Hair follicular keratinocyte (primary cell): ENCODE data around the gene CATSPERD. TPM values are rescaled to one million over a fixed set of nuclear protein-coding genes. Genes with fewer than 3 reads are reported as not detected.

Experiments
- total RNA-seq: library from RNA; depleted of rRNA; stranded (reverse); fragments of >200 nt; gene quantifications from 2 replicates; pipeline ENCODE4 v1.2.3, GENCODE V29; 2015

The CATSPERD gene
- total RNA-seq = not detected in 2 replicates

GRCh38 chr19:5719961-5720790 is at the start of gene CATSPERD, which contains the start of gene LONP1:
Gene CATSPERD, plus strand, starts transcription at chr19:5720637. Its CDS starts 101 bp downstream, at chr19:5720738.
Gene LONP1, minus strand, starts transcription at chr19:5720146. Its CDS starts 14 bp downstream, at chr19:5720132.

GRCh38 chr19:5680437-5681368 is 39.7 kb upstream of the CATSPERD start, which contains the start of the genes HSD11B1L and MICOS13:
Gene HSD11B1L, plus strand, starts transcription at chr19:5681027. Its CDS starts 3,806 bp downstream, at chr19:5684833.
Gene MICOS13, minus strand, starts transcription at chr19:5680516. Its CDS starts 30 bp downstream, at chr19:5680486.

GRCh38 chr19:5690125-5690954 is 30.1 kb upstream of the CATSPERD start, which contains the start of gene RPL36:
Gene RPL36, plus strand, starts transcription at chr19:5690295. Its CDS starts 213 bp downstream, at chr19:5690508.

GRCh38 chr19:5784581-5785147 is 64.2 kb downstream of the CATSPERD start, which contains the start of gene PRR22:
Gene PRR22, minus strand, starts transcription at chr19:5784746. Its CDS starts 86 bp downstream, at chr19:5784660.

GRCh38 chr19:5790559-5791520 is 70.4 kb downstream of the CATSPERD start, which contains the start of gene DUS3L:
Gene DUS3L, minus strand, starts transcription at chr19:5791163. Its CDS starts 22 bp downstream, at chr19:5791141.

GRCh38 chr19:5804516-5805461 is 84.4 kb downstream of the CATSPERD start, which contains the start of gene NRTN:
Gene NRTN, plus strand, starts transcription at chr19:5805067. Its CDS starts 19,099 bp downstream, at chr19:5824166.

Other genes starting within 250 kb of the CATSPERD start
- 1.1 and 4.1 TPM in 2 replicates for gene TINCR, start 152.7 kb upstream of the CATSPERD start, total RNA-seq
- 7.7 and 11.3 TPM in 2 replicates for gene SAFB2, start 97.9 kb upstream of the CATSPERD start, total RNA-seq
- 18.0 and 39.8 TPM in 2 replicates for gene SAFB, start 97.6 kb upstream of the CATSPERD start, total RNA-seq
- gene MICOS13, start 40.1 kb upstream of the CATSPERD start, total RNA-seq = 52.2 and 59.2 TPM in 2 replicates
- 5.0 and 16.0 TPM in 2 replicates for gene HSD11B1L, start 39.6 kb upstream of the CATSPERD start, total RNA-seq
- gene RPL36, start 30.3 kb upstream of the CATSPERD start, total RNA-seq = 1,765 and 1,895 TPM in 2 replicates
- gene LONP1, start 491 bp upstream of the CATSPERD start, total RNA-seq = 100 and 119 TPM in 2 replicates
- 0.16 and 2.1 TPM in 2 replicates for gene PRR22, start 64.1 kb downstream of the CATSPERD start, total RNA-seq
- 25.5 and 37.9 TPM in 2 replicates for gene DUS3L, start 70.5 kb downstream of the CATSPERD start, total RNA-seq
- not detected in 2 replicates for gene NRTN, start 84.4 kb downstream of the CATSPERD start, total RNA-seq
- gene FUT6, start 119.1 kb downstream of the CATSPERD start, total RNA-seq = not detected in 2 replicates
- 0.31 TPM in 1 of 2 replicates, not detected in the other for gene FUT3, start 130.8 kb downstream of the CATSPERD start, total RNA-seq
- not detected in 2 replicates for gene FUT5, start 149.9 kb downstream of the CATSPERD start, total RNA-seq
- gene NDUFA11, start 183.2 kb downstream of the CATSPERD start, total RNA-seq = 274 and 382 TPM in 2 replicates
- gene VMAC, start 184.2 kb downstream of the CATSPERD start, total RNA-seq = 2.5 and 5.4 TPM in 2 replicates
- 0.84 and 1.6 TPM in 2 replicates for gene CAPS, start 193.6 kb downstream of the CATSPERD start, total RNA-seq